Parathyroid adenoma (tissue), 2 donors: ENCODE measurements around the gene ACVR1.

Experiments used
- H2AFZ ChIP-seq: fragments of 300-600 bp; sonication (generic); one replicate; pipeline ENCODE4 v1.7.0; 2017; ENCODE audit warnings: antibody characterized with exemption, mild to moderate bottlenecking
- H3K27ac ChIP-seq: fragments of 300-600 bp; sonication (generic); one replicate; pipeline ENCODE4 v1.7.0; 2017
- H3K27me3 ChIP-seq: fragments of 300-600 bp; sonication (generic); one replicate; pipeline ENCODE4 v1.7.0; 2017; ENCODE audit warnings: low read length; ENCODE audit not compliant: control insufficient read depth, insufficient read depth
- H3K36me3 ChIP-seq: fragments of 300-600 bp; sonication (generic); one replicate; pipeline ENCODE4 v1.7.0; 2017; ENCODE audit warnings: low read length; ENCODE audit not compliant: control insufficient read depth, insufficient read depth
- H3K4me1 ChIP-seq: fragments of 300-600 bp; sonication (generic); one replicate; pipeline ENCODE4 v1.7.0; 2017; ENCODE audit warnings: control low read depth
- H3K4me2 ChIP-seq: fragments of 300-600 bp; sonication (generic); one replicate; pipeline ENCODE4 v1.7.0; 2017; ENCODE audit warnings: low read length
- H3K4me3 ChIP-seq: fragments of 300-600 bp; sonication (generic); one replicate; pipeline ENCODE4 v1.7.0; 2017; ENCODE audit warnings: low read depth, low read length
- H3K79me2 ChIP-seq: fragments of 300-600 bp; sonication (generic); one replicate; pipeline ENCODE4 v1.7.0; 2017; ENCODE audit warnings: control low read depth
- H3K9ac ChIP-seq: fragments of 300-600 bp; sonication (generic); one replicate; pipeline ENCODE4 v1.7.0; 2017; ENCODE audit warnings: mild to moderate bottlenecking
- H3K9me3 ChIP-seq: fragments of 300-600 bp; sonication (generic); one replicate; pipeline ENCODE4 v1.7.0; 2017; ENCODE audit warnings: low read length; ENCODE audit not compliant: control insufficient read depth
- CTCF ChIP-seq: fragments of 300-600 bp; sonication (generic); IDR thresholded peaks from one replicate; pipeline ENCODE4 v1.7.0; 2017; ENCODE audit warnings: antibody characterized with exemption, mild to moderate bottlenecking
- donor health status: primary hyperparathyroidism.

Gene ACVR1

GRCh38 chr2:157833721-157834120 lies 42.4 kb downstream of the ACVR1 start:
- no peaks in the 10 kb centered on the region for H3K36me3 ChIP-seq
- no peaks in the 10 kb centered on the region for H3K9me3 ChIP-seq
- no peaks in the 10 kb centered on the region for H3K27me3 ChIP-seq
- H3K4me2 ChIP-seq: no peak overlapping the region
- no peak overlapping the region for H3K4me3 ChIP-seq
- no peaks in the 10 kb centered on the region for H3K4me1 ChIP-seq
- TF ChIP-seq CTCF: no peak
- no peak overlapping the region for H3K9ac ChIP-seq
- peaks cover 14% of the 10 kb centered on the region for H3K79me2 ChIP-seq
- no peak overlapping the region for H3K27ac ChIP-seq
- H2AFZ ChIP-seq: no peak overlapping the region

DNA sequence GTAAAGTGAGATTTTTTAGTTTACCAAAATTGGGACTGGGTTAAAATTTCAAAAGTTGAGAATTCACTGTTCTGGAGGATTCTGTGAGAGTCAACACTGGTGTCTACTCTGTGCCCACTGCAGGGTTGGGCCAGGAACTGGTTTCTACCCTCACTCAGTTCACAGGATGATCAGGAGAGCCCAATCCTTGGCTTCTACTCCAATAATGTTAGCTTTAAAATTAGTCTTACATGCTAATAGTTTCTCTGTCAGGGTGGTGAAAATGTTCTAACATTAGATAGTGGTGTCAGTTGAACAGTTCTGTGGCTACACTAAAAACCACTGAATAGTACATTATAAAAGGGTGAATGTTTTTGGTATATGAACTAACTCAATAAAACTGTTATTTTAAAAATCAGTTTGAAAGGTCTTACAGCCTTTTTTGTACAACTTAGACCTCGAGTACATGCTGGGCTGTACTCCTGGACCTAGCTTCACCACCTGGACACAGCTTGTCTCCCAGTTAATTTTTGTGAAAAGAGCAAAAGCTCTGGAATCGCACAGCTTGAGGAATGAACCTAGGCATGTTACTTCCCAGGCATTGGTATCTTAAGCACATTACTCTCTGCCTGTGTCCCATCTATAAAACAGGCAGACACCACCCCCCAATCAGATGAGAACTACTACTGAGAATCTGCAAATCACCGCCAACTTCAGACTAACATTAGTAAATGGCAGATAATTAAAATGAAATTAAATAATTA lies 44.4 kb downstream of the ACVR1 start:
- Histone ChIP-seq H3K27me3 (no peaks in the 10 kb centered on the region), H3K4me1 (no peaks in the 10 kb centered on the region), H3K9ac (no peak overlapping the region), H3K36me3 (no peaks in the 10 kb centered on the region), H3K4me3 (no peak overlapping the region), H2AFZ (no peak overlapping the region), H3K4me2 (no peak overlapping the region), H3K27ac (no peak overlapping the region), H3K79me2 (peaks cover 14% of the 10 kb centered on the region), H3K9me3 (no peaks in the 10 kb centered on the region)
- no peak for TF ChIP-seq CTCF

- H3K9ac ChIP-seq: no peak overlapping the region
- H3K79me2 ChIP-seq: peaks cover 10% of the 10 kb centered on the region
- H3K27ac ChIP-seq: no peak overlapping the region
- no peak for TF ChIP-seq CTCF
- no peaks in the 10 kb centered on the region for H3K27me3 ChIP-seq
- no peaks in the 10 kb centered on the region for H3K4me1 ChIP-seq
- no peak overlapping the region for H3K4me3 ChIP-seq
- no peaks in the 10 kb centered on the region for H3K36me3 ChIP-seq
- H2AFZ ChIP-seq: no peak overlapping the region
- no peak overlapping the region for H3K4me2 ChIP-seq
- H3K9me3 ChIP-seq: no peaks in the 10 kb centered on the region
Measured at GRCh38 chr2:157830696-157831570, 45.2 kb downstream of the ACVR1 start.

DNA sequence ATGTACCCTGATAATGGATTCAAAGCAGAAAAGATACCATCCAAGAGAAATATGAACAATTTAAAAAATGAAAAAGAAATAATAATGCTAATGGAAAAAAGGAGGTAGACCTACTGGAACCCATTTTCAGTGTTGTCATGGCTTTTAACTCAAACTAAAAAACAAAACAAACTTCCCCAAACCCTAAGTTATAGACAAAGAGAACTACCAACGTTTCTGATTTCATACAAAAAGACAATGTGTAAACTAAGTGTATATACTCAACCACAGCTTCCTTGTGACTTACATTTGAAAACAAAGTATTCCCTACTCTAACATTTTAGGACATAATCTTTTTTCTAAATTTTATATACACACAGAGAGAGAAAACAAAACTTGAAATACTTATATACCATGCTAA lies 45.9 kb downstream of the ACVR1 start:
- TF ChIP-seq CTCF: no peak
- H3K27ac ChIP-seq: no peak overlapping the region

More for the DNA sequence above, 45.9 kb downstream of the ACVR1 start:
- Histone ChIP-seq H3K79me2 (peaks cover 9% of the 10 kb centered on the region), H3K9ac (no peak overlapping the region), H3K36me3 (no peaks in the 10 kb centered on the region), H2AFZ (no peak overlapping the region), H3K4me2 (no peak overlapping the region), H3K9me3 (no peaks in the 10 kb centered on the region), H3K4me1 (no peaks in the 10 kb centered on the region), H3K27me3 (no peaks in the 10 kb centered on the region), H3K4me3 (no peak overlapping the region)
